Subcutaneous preadipocyte (primary cell): ENCODE results near the gene TIPIN. TPM values are rescaled to one million over a fixed set of nuclear protein-coding genes. Genes with fewer than 3 reads are reported as not detected.

ENCODE experiments used
- small RNA-seq: library from RNA; depleted of rRNA; stranded (forward); fragments of <200 nt; gene quantifications from one replicate; pipeline ENCODE3, GENCODE V24; 2012
- total RNA-seq: library from RNA; depleted of rRNA; stranded (reverse); fragments of >200 nt; gene quantifications from 2 replicates; pipeline ENCODE4 v1.2.3, GENCODE V29; 2012

Gene TIPIN, protein sequence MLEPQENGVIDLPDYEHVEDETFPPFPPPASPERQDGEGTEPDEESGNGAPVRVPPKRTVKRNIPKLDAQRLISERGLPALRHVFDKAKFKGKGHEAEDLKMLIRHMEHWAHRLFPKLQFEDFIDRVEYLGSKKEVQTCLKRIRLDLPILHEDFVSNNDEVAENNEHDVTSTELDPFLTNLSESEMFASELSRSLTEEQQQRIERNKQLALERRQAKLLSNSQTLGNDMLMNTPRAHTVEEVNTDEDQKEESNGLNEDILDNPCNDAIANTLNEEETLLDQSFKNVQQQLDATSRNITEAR
- 15.4 and 19.0 TPM in 2 replicates for total RNA-seq

DNA sequence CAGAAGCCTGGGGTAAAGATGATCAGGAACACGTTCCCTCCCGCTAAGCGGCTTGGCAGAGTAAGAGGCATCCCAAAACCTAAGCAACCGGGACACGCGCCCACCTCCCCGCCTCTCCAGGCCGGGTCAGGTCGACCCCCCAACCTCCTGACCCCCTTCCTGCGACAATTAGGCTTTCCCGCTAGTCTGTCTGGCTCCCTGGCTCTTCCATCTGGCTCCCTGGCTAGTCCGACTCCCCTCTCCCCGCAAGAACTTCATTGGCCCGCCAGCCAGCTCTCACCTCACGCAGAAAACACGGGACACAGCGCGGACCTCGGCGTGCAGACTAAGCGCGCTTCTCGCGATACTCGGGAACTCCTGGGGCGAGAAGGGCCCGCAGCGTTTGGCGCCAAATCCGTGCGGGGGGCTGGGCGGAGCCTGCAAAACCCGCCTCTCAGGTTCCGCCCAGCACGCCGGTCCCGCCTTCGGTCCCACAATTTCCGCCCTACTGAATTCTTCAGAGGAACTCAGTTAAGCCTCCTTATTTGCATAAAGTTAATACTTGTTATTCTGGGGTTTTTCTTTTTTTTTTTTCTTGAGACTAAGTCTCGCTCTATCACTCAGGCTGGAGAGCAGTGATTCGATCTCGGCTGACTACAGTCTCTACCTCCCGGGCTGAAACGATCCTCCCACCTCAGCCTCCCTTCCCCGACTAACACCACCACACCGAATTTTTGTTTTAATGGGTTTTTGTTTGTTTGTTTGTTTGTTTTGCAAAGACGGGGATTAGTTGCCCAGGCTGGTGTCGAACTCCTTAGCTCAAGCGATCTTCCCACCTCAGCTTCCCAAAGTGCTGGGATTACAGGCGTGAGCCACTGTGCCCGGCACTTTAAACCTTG, at the start of gene TIPIN:
TSS of gene TIPIN (minus strand) at position 327 of the 878 bp plus-strand sequence. CDS start 3,738 bp downstream, outside the sequence.

DNA sequence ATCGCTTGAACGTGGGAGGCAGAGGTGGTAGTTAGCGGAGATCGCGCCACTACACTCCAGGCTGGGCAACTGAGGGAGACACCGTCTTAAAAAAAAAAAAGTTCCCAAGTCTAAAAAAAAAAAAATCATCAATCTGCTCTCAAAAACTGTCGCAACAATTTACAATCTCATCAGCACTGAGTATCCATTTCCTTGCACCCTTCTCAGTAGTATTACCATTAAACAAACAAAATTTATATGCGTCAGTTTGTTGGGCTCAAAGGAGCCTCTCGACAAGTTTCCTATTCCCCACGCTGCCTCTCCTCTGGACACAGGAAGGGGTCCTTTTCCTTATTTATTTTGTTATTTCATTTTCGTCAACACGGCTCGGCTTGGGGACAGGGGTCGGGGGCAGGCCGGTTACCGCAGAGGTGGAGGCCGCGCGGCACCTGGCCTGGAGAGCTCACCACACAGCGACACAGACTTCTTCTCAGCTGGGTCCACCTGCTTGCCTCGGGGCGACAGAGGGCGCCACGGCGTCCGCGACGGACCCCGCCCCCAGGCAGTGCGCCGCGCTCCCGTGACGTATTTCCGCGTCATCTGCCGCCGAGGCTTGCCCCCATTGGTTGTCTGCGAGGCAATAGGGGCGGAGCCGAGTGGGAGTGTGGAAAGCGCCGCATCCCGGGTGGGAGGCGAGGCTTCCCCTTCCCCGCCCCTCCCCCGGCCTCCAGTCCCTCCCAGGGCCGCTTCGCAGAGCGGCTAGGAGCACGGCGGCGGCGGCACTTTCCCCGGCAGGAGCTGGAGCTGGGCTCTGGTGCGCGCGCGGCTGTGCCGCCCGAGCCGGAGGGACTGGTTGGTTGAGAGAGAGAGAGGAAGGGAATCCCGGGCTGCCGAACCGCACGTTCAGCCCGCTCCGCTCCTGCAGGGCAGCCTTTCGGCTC, 30.0 kb upstream of the TIPIN start, which contains the start of gene MAP2K1:
TSS of gene MAP2K1 (plus strand) at position 709 of the 920 bp plus-strand sequence. CDS start 436 bp downstream, outside the sequence.

DNA sequence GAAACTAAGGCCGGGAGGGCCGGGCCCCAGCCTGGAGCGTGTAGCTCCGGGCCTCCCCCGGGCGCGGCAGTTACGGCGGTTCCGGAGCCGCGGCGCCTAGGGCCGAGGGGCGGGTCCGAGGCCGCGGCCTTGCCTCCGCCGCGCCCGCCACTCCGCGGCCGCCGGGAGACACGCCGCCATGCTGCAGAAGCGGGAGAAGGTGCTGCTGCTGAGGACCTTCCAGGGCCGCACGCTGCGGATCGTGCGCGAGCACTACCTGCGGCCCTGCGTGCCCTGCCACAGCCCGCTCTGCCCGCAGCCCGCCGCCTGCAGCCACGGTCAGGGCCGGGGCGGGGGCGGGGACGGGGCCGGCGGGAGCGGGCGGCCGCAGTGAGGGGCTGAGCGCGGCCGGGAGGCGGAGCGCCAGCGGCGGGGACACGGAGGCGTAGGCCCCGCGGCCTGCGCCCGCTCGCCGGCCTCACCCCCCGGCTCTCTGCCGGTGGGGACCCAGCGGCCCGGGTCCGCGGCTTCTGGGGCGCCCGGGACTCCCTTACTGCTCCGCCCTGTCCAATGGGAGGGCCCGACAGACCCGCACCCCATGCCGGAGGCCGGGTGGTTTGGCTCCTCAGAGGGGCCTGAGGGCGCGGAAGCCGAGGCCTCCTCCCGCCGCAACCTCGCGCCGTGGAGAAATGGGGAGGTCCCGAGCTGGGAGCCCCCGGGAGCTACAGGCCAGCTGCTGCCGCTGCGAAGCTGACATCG, 62.9 kb downstream of the TIPIN start, which contains the start of gene DIS3L:
TSS of gene DIS3L (plus strand) at position 150 of the 738 bp plus-strand sequence. CDS start at position 179, 29 bp downstream.

Small RNAs within 50 kb of the gene (small RNA-seq; reads per million reads assigned to genes)
- not detected for gene RF00019
- 18.5 reads per million, percentile 97 among the genes with 10 or more reads in this experiment for gene SCARNA14

Other genes starting within 250 kb of the TIPIN start
- not detected in 2 replicates for gene MEGF11, start 102.9 kb downstream of the TIPIN start, total RNA-seq
- 19.7 and 23.5 TPM in 2 replicates for gene DIS3L, start 63.1 kb downstream of the TIPIN start, total RNA-seq
- 18.0 and 25.6 TPM in 2 replicates for gene MAP2K1, start 30.2 kb upstream of the TIPIN start, total RNA-seq
- 13.2 and 15.6 TPM in 2 replicates for gene SNAPC5, start 141.1 kb upstream of the TIPIN start, total RNA-seq
- gene RPL4, start 148.2 kb upstream of the TIPIN start, total RNA-seq = 2,872 and 3,457 TPM in 2 replicates
- gene ZWILCH, start 148.6 kb upstream of the TIPIN start, total RNA-seq = 18.7 and 40.5 TPM in 2 replicates
- not detected in 2 replicates for gene LCTL, start 209.3 kb upstream of the TIPIN start, total RNA-seq